Pulmonary artery endothelial cell (primary cell): ENCODE data around the gene MS4A18. TPM values are rescaled to one million over a fixed set of nuclear protein-coding genes. Genes with fewer than 3 reads are reported as not detected.
A peak's percentile ranks its signal among the peaks of the same experiment; 100 is the strongest.

ENCODE experiments used
- DNase-seq: peaks from one replicate; pipeline ENCODE4 v3.0.0-alpha.2; 2011; ENCODE audit warnings: low read depth, low spot score
- total RNA-seq: library from RNA; depleted of rRNA; stranded (reverse); fragments of >200 nt; gene quantifications from 2 replicates; pipeline ENCODE4 v1.2.3, GENCODE V29; 2014

Gene MS4A18
- total RNA-seq, 1 donor from 2014 or later, result not detected

- no peak for DNase-seq
These were observed 42.0 kb downstream of the MS4A18 start for GRCh38 chr11:60766547-60766946.

GRCh38 chr11:60767388-60767811, 42.9 kb downstream of the MS4A18 start:
- DNase-seq, result no peak

- no peak for DNase-seq
These were observed 43.7 kb downstream of the MS4A18 start for GRCh38 chr11:60768202-60768601.

- no peak for DNase-seq
These were observed 44.8 kb downstream of the MS4A18 start for GRCh38 chr11:60769273-60769672.

GRCh38 chr11:60769811-60770210, 45.3 kb downstream of the MS4A18 start:
- no peak for DNase-seq

- DNase-seq, result no peak
These were observed 46.6 kb downstream of the MS4A18 start for GRCh38 chr11:60771146-60771545.

- no peak for DNase-seq
These were observed 47.5 kb downstream of the MS4A18 start for GRCh38 chr11:60771879-60772525.

GRCh38 chr11:60772666-60773065, 48.1 kb downstream of the MS4A18 start:
- no peak for DNase-seq

- DNase-seq, result no peak
These were observed 50.2 kb downstream of the MS4A18 start for GRCh38 chr11:60774726-60775125.

- peak; percentile 79 for DNase-seq
These were observed 51.0 kb downstream of the MS4A18 start for GRCh38 chr11:60775420-60775961.

- DNase-seq, result peak; percentile 20
These were observed 51.6 kb downstream of the MS4A18 start for GRCh38 chr11:60776167-60776566.

GRCh38 chr11:60777106-60777505, 52.6 kb downstream of the MS4A18 start:
- DNase-seq, result no peak

GRCh38 chr11:60777572-60777971, 53.1 kb downstream of the MS4A18 start:
- DNase-seq, result peak; percentile 87

GRCh38 chr11:60780065-60780464, 55.5 kb downstream of the MS4A18 start:
- DNase-seq, result no peak

- no peak for DNase-seq
These were observed 56.3 kb downstream of the MS4A18 start for GRCh38 chr11:60780774-60781173.

- DNase-seq, result no peak
These were observed 56.9 kb downstream of the MS4A18 start for GRCh38 chr11:60781286-60781980.

GRCh38 chr11:60781981-60782316, 57.4 kb downstream of the MS4A18 start:
- DNase-seq, result no peak

GRCh38 chr11:60782393-60783140, 58.0 kb downstream of the MS4A18 start:
- no peak for DNase-seq

- DNase-seq, result no peak
These were observed 58.6 kb downstream of the MS4A18 start for GRCh38 chr11:60783141-60783484.

GRCh38 chr11:60783911-60784310, 59.4 kb downstream of the MS4A18 start:
- no peak for DNase-seq

- no peak for DNase-seq
These were observed 60.6 kb downstream of the MS4A18 start, which contains the start of gene MS4A10 for GRCh38 chr11:60785136-60785535. Gene MS4A10, plus strand, starts transcription at chr11:60785333. Its CDS starts 5,003 bp downstream, at chr11:60790336.

GRCh38 chr11:60785806-60786361, 61.4 kb downstream of the MS4A18 start:
- DNase-seq, result no peak
